ENCODE measurements around the gene ARIH2. TPM values are rescaled to one million over a fixed set of nuclear protein-coding genes. Genes with fewer than 3 reads are reported as not detected.
A peak's percentile ranks its signal among the peaks of the same experiment; 100 is the strongest.

ARIH2 gene
- polyA plus RNA-seq = 58.1 to 71.5 TPM (median 66.7 TPM) in 3 replicates
- 41.1 TPM for polyA plus RNA-seq (2011; ENCODE audit: low read depth)
- 50.5 and 68.2 TPM in 2 replicates for polyA plus RNA-seq (2011; cell fraction: cytosol; rRNA removed)
- polyA plus RNA-seq (2011; cell fraction: nucleus; rRNA removed) = 113 and 119 TPM in 2 replicates
- 39.7 and 51.4 TPM in 2 replicates for polyA plus RNA-seq (2012; ENCODE audit: low replicate concordance)
- polyA minus RNA-seq = 60.8 to 103 TPM (median 65.8 TPM) in 3 replicates
- 38.4 TPM for polyA minus RNA-seq (2011; cell fraction: cytosol; rRNA and poly(A)+ RNA removed)
- 45.7 and 64.4 TPM in 2 replicates for polyA minus RNA-seq (2011; cell fraction: nucleus; rRNA and poly(A)+ RNA removed)

GRCh38 chr3:48918388-48919214 lies at the start of gene ARIH2:
ARIH2 (plus strand) TSS chr3:48918842; CDS start chr3:48927559, 8,717 bp downstream.
- DNase-seq (ENCODE audit: low read depth, low spot score) (no peak), FAIRE-seq (peak; percentile 55)
- no peaks in the 10 kb centered on the region for H3K9me3 ChIP-seq (ENCODE audit: control insufficient read depth, low read depth, low read length)
- H3K9ac ChIP-seq (ENCODE audit: control insufficient read depth, extremely low read depth, insufficient read depth, low read length) = peak within 1 kb of the TSS; percentile 97
- peak within 1 kb of the TSS; percentile 98 for H2AFZ ChIP-seq (ENCODE audit: control insufficient read depth, low read length)
- no peak for TF ChIP-seq EZH2 (IDR thresholded peaks at IDR 0.05; ENCODE audit: low read length)
- peak in 1 of 3 experiments; percentile 11 for TF ChIP-seq CTCF (optimal IDR thresholded peaks at IDR 0.05 in 1 of 3, IDR thresholded peaks at IDR 0.05 in 1 of 3, conservative IDR thresholded peaks at IDR 0.05 in 1 of 3; ENCODE audit: extremely low read depth in 1 of 3, insufficient read depth in 2 of 3, low read length in 3 of 3)
- no peaks in the 10 kb centered on the region for H3K27me3 ChIP-seq (ENCODE audit: control insufficient read depth, extremely low read depth, insufficient read depth, low read length)
- peaks cover 9% of the 10 kb centered on the region for H3K4me1 ChIP-seq (ENCODE audit: control insufficient read depth, extremely low read depth, insufficient read depth, low read length)
- H4K20me1 ChIP-seq (ENCODE audit: control insufficient read depth, extremely low read depth, insufficient read depth, low read length) = no peaks in the 10 kb centered on the region
- H3K4me3 ChIP-seq (ENCODE audit: control insufficient read depth in 2 of 3, extremely low read depth in 1 of 3, insufficient read depth in 2 of 3, low read depth in 1 of 3, low read length in 3 of 3) = peak within 1 kb of the TSS; percentile 78 to 97 (median 97)
- peak within 1 kb of the TSS; percentile 92 for H3K4me2 ChIP-seq (ENCODE audit: control insufficient read depth, extremely low read depth, insufficient read depth, low read depth, low read length)
- peak within 1 kb of the TSS; percentile 96 for H3K27ac ChIP-seq (ENCODE audit: control insufficient read depth, insufficient read depth, low read length)
- H3K79me2 ChIP-seq (ENCODE audit: control insufficient read depth, insufficient read depth, low read length) = peaks cover 43% of the 10 kb centered on the region
- dilution Hi-C loops (cut with MboI; ENCODE audit: extremely low pct_ligation_motif_present, low sequenced_read_pairs) = no loop called here
- peaks cover 0 to 4% of the 10 kb centered on the region in 2 experiments for H3K36me3 ChIP-seq (ENCODE audit: control insufficient read depth in 2 of 2, extremely low read depth in 1 of 2, insufficient read depth in 2 of 2, low read length in 2 of 2)
- H3K9me1 ChIP-seq (ENCODE audit: control insufficient read depth, extremely low read depth, insufficient read depth, low read length) = no peaks in the 10 kb centered on the region

GRCh38 chr3:48877671-48878070 lies 41.0 kb upstream of the ARIH2 start:
- Histone ChIP-seq H3K9me1 (ENCODE audit: control insufficient read depth, extremely low read depth, insufficient read depth, low read length) (no peaks in the 10 kb centered on the region), H3K9me3 (ENCODE audit: control insufficient read depth, low read depth, low read length) (no peaks in the 10 kb centered on the region), H2AFZ (ENCODE audit: control insufficient read depth, low read length) (no peak overlapping the region), H3K27ac (ENCODE audit: control insufficient read depth, insufficient read depth, low read length) (no peak overlapping the region), H3K27me3 (ENCODE audit: control insufficient read depth, extremely low read depth, insufficient read depth, low read length) (no peaks in the 10 kb centered on the region), H3K79me2 (ENCODE audit: control insufficient read depth, insufficient read depth, low read length) (no peaks in the 10 kb centered on the region), H3K9ac (ENCODE audit: control insufficient read depth, extremely low read depth, insufficient read depth, low read length) (no peak overlapping the region), H3K4me2 (ENCODE audit: control insufficient read depth, extremely low read depth, insufficient read depth, low read depth, low read length) (no peak overlapping the region), H3K4me3 (ENCODE audit: control insufficient read depth in 2 of 3, extremely low read depth in 1 of 3, insufficient read depth in 2 of 3, low read depth in 1 of 3, low read length in 3 of 3) (no peak overlapping the region), H3K4me1 (ENCODE audit: control insufficient read depth, extremely low read depth, insufficient read depth, low read length) (no peaks in the 10 kb centered on the region), H4K20me1 (ENCODE audit: control insufficient read depth, extremely low read depth, insufficient read depth, low read length) (no peaks in the 10 kb centered on the region), H3K36me3 (ENCODE audit: control insufficient read depth in 2 of 2, extremely low read depth in 1 of 2, insufficient read depth in 2 of 2, low read length in 2 of 2) (no peaks in the 10 kb centered on the region)
- dilution Hi-C loops (cut with MboI; ENCODE audit: extremely low pct_ligation_motif_present, low sequenced_read_pairs) = no loop called here
- TF ChIP-seq CTCF (optimal IDR thresholded peaks at IDR 0.05 in 1 of 3, IDR thresholded peaks at IDR 0.05 in 1 of 3, conservative IDR thresholded peaks at IDR 0.05 in 1 of 3; ENCODE audit: extremely low read depth in 1 of 3, insufficient read depth in 2 of 3, low read length in 3 of 3) (no peak), EZH2 (IDR thresholded peaks at IDR 0.05; ENCODE audit: low read length) (no peak)
- DNase-seq (ENCODE audit: low read depth, low spot score) (no peak), FAIRE-seq (no peak)

Data from keratinocyte (primary cell).